ENCODE measurements around the gene IGFBP6. TPM values are rescaled to one million over a fixed set of nuclear protein-coding genes. Genes with fewer than 3 reads are reported as not detected.

The IGFBP6 gene
- total RNA-seq, 1 experiment from 2014 or later = 7.3 TPM

DNA sequence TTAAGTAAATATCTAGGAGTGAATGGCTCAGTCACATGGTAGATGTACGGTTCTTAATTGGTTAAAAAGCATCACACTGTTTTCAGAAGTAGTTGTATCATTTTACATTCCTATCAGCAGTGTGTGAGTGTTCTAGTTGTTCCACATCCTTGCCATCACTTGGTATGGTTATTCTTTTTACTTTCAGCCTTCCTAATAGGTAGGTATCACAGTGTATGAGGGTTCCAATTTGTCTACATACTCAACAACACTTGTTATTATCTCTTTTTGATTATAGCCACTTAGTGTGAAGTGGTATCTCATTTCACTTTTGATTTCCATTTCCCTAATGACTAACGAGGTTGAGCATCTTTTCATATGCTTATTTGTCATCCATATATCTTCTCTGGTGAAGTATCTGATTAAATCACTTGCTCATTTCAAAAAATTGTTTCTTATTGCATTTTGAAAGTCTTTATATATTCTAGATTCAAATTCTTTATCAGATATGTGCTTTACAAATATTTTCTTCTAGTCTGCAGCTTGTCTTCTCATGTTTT is 14.8 kb upstream of the IGFBP6 start:
- TF ChIP-seq EZH2 (IDR thresholded peaks at IDR 0.05; ENCODE audit: borderline replicate concordance, low read depth, low read length, poor library complexity, severe bottlenecking) = no peak
- no peak for TF ChIP-seq CTCF (conservative IDR thresholded peaks at IDR 0.05; ENCODE audit: low read depth, low read length)
- Histone ChIP-seq H3K36me3 (ENCODE audit: insufficient read depth, low read length, poor library complexity, severe bottlenecking) (no peaks in the 10 kb centered on the region), H3K9me3 (ENCODE audit: low read depth, low read length, poor library complexity, severe bottlenecking) (no peaks in the 10 kb centered on the region), H3K4me3 (ENCODE audit: low read depth, low read length, poor library complexity, severe bottlenecking) (no peak overlapping the region), H3K27me3 (replicated peaks; ENCODE audit: insufficient read depth, low read depth, low read length, poor library complexity) (no peaks in the 10 kb centered on the region), H3K27ac (ENCODE audit: low read depth, low read length, poor library complexity, severe bottlenecking) (no peak overlapping the region), H3K4me1 (ENCODE audit: insufficient read depth, low read length, poor library complexity, severe bottlenecking) (peaks cover 4% of the 10 kb centered on the region)
- CTCF ChIA-PET = no interaction called here
- no TSS peak for BruUV-seq (replicated peaks)
- no peak for DNase-seq (ENCODE audit: low spot score)
- intact Hi-C loops (cut with micrococcal nuclease; ENCODE audit: unreplicated experiment) = no loop called here
- POLR2A ChIA-PET (ENCODE audit: low non-redundant PET) = no interaction called here

GRCh38 chr12:53086361-53086760 is 11.1 kb upstream of the IGFBP6 start:
- ChIA-PET CTCF (no interaction called here), POLR2A (ENCODE audit: low non-redundant PET) (no interaction called here)
- no peaks in the 10 kb centered on the region for H3K27me3 ChIP-seq (replicated peaks; ENCODE audit: insufficient read depth, low read depth, low read length, poor library complexity)
- H3K4me3 ChIP-seq (ENCODE audit: low read depth, low read length, poor library complexity, severe bottlenecking) = no peak overlapping the region
- H3K4me1 ChIP-seq (ENCODE audit: insufficient read depth, low read length, poor library complexity, severe bottlenecking) = no peaks in the 10 kb centered on the region
- H3K9me3 ChIP-seq (ENCODE audit: low read depth, low read length, poor library complexity, severe bottlenecking) = no peaks in the 10 kb centered on the region
- TF ChIP-seq CTCF (conservative IDR thresholded peaks at IDR 0.05; ENCODE audit: low read depth, low read length) (no peak), EZH2 (IDR thresholded peaks at IDR 0.05; ENCODE audit: borderline replicate concordance, low read depth, low read length, poor library complexity, severe bottlenecking) (no peak)
- BruUV-seq (replicated peaks) = no TSS peak
- no peak overlapping the region for H3K27ac ChIP-seq (ENCODE audit: low read depth, low read length, poor library complexity, severe bottlenecking)
- H3K36me3 ChIP-seq (ENCODE audit: insufficient read depth, low read length, poor library complexity, severe bottlenecking) = no peaks in the 10 kb centered on the region
- intact Hi-C loops (cut with micrococcal nuclease; ENCODE audit: unreplicated experiment) = no loop called here
- DNase-seq (ENCODE audit: low spot score) = no peak

GRCh38 chr12:53090105-53090504 is 7.4 kb upstream of the IGFBP6 start:
- DNase-seq (ENCODE audit: low spot score) = no peak
- H3K27ac ChIP-seq (ENCODE audit: low read depth, low read length, poor library complexity, severe bottlenecking) = no peak overlapping the region
- ChIA-PET CTCF (no interaction called here), POLR2A (ENCODE audit: low non-redundant PET) (no interaction called here)
- TF ChIP-seq CTCF (conservative IDR thresholded peaks at IDR 0.05; ENCODE audit: low read depth, low read length) (no peak), EZH2 (IDR thresholded peaks at IDR 0.05; ENCODE audit: borderline replicate concordance, low read depth, low read length, poor library complexity, severe bottlenecking) (no peak)
- H3K4me3 ChIP-seq (ENCODE audit: low read depth, low read length, poor library complexity, severe bottlenecking) = no peak overlapping the region
- no peaks in the 10 kb centered on the region for H3K9me3 ChIP-seq (ENCODE audit: low read depth, low read length, poor library complexity, severe bottlenecking)
- no TSS peak for BruUV-seq (replicated peaks)
- H3K4me1 ChIP-seq (ENCODE audit: insufficient read depth, low read length, poor library complexity, severe bottlenecking) = no peaks in the 10 kb centered on the region
- H3K36me3 ChIP-seq (ENCODE audit: insufficient read depth, low read length, poor library complexity, severe bottlenecking) = no peaks in the 10 kb centered on the region
- intact Hi-C loops (cut with micrococcal nuclease; ENCODE audit: unreplicated experiment) = no loop called here
- H3K27me3 ChIP-seq (replicated peaks; ENCODE audit: insufficient read depth, low read depth, low read length, poor library complexity) = no peaks in the 10 kb centered on the region

Measured in A673 (cell line).